SU-DHL-6 (cell line): Measurements from ENCODE around the gene MALRD1.

Source experiments
- H2AFZ ChIP-seq: fragments of 200-600 bp; sonication (generic); 2 replicates; pipeline ENCODE4 v1.6.1; 2014; ENCODE audit warnings: low read depth, mild to moderate bottlenecking, moderate library complexity, mixed read lengths, antibody characterized with exemption, low read length; ENCODE audit not compliant: severe bottlenecking
- H3F3A ChIP-seq: fragments of 200-600 bp; shearing (Covaris generic); 2 replicates; pipeline ENCODE4 v1.6.0; 2016; ENCODE audit warnings: antibody characterized with exemption, mild to moderate bottlenecking; ENCODE audit not compliant: insufficient read depth
- H3K27ac ChIP-seq: fragments of 200-600 bp; sonication (generic); 2 replicates; pipeline ENCODE4 v1.5.1; 2016; ENCODE audit warnings: low read depth, mild to moderate bottlenecking, low read length, moderate library complexity, mixed read lengths
- H3K27me3 ChIP-seq: fragments of 200-600 bp; sonication (generic), shearing (Covaris generic); 2 replicates; pipeline ENCODE4 v1.6.0; 2014; ENCODE audit warnings: mild to moderate bottlenecking, low read length
- H3K36me3 ChIP-seq: fragments of 200-600 bp; sonication (generic); 2 replicates; pipeline ENCODE4 v1.6.1; 2014; ENCODE audit warnings: mild to moderate bottlenecking, low read length, mixed read lengths
- H3K4me2 ChIP-seq: fragments of 300-600, 200-600 bp; shearing (Covaris generic), sonication (generic); 2 replicates; pipeline ENCODE4 v1.6.0; 2014; ENCODE audit warnings: low read length, low read depth, mild to moderate bottlenecking; ENCODE audit not compliant: poor library complexity, severe bottlenecking
- H3K4me3 ChIP-seq: fragments of 200-600 bp; sonication (generic); 2 replicates; pipeline ENCODE4 v1.5.1; 2014; ENCODE audit warnings: antibody characterized with exemption, low read length, mild to moderate bottlenecking, mixed read lengths; ENCODE audit not compliant: insufficient read depth, poor library complexity, severe bottlenecking
- H3K79me2 ChIP-seq: fragments of 200-600 bp; sonication (generic); 2 replicates; pipeline ENCODE4 v1.6.1; 2014; ENCODE audit warnings: mild to moderate bottlenecking, low read length, moderate library complexity; ENCODE audit not compliant: insufficient read depth
- H3K9ac ChIP-seq: fragments of 200-600 bp; sonication (generic); 2 replicates; pipeline ENCODE4 v1.7.0; 2014; ENCODE audit warnings: mild to moderate bottlenecking, low read length
- H3K9me2 ChIP-seq: fragments of 200-600 bp; sonication (generic); replicated peaks from 2 replicates; pipeline ENCODE4 v1.6.1; 2014; ENCODE audit warnings: low read length; ENCODE audit not compliant: insufficient read depth
- H3K9me3 ChIP-seq: fragments of 200-600 bp; sonication (generic); 2 replicates; pipeline ENCODE4 v1.6.1; 2014; ENCODE audit warnings: low read length, mixed read lengths; ENCODE audit not compliant: insufficient read depth
- H4K20me1 ChIP-seq: fragments of 200-600 bp; sonication (generic); 2 replicates; pipeline ENCODE4 v1.6.1; 2014; ENCODE audit warnings: low read depth, mild to moderate bottlenecking, antibody characterized with exemption, low read length, moderate library complexity, mixed read lengths
- EZH2phosphoT487 ChIP-seq: fragments of 200-600 bp; sonication (generic), shearing (Covaris generic); conservative IDR thresholded peaks from 2 replicates; pipeline ENCODE4 v1.6.1; 2018; ENCODE audit warnings: mild to moderate bottlenecking, antibody characterized with exemption, low read length, moderate library complexity, mixed read lengths
- TF ChIP-seq, protein P1 (sequence below): fragments of 200-600 bp; sonication (generic); IDR thresholded peaks from one replicate; pipeline ENCODE4 v1.5.1; 2017; ENCODE audit warnings: antibody characterized with exemption, mild to moderate bottlenecking, low read length, moderate library complexity; ENCODE audit not compliant: insufficient read depth, poor library complexity, severe bottlenecking

Gene MALRD1

GRCh38 chr10:19021162-19021561 lies 27.4 kb upstream of the MALRD1 start:
- Histone ChIP-seq H3K36me3 (no peaks in the 10 kb centered on the region), H3K9me2 (no peaks in the 10 kb centered on the region; the same call in 1 of the 2 replicates), H3K4me3 (no peak overlapping the region), H3K27ac (no peak overlapping the region), H3K9me3 (no peaks in the 10 kb centered on the region), H2AFZ (no peak overlapping the region), H3K4me2 (no peak overlapping the region), H3K79me2 (no peaks in the 10 kb centered on the region), H3K27me3 (no peaks in the 10 kb centered on the region), H4K20me1 (no peaks in the 10 kb centered on the region), H3K9ac (no peak overlapping the region), H3F3A (no peaks in the 10 kb centered on the region)
- TF ChIP-seq, protein P1, sequence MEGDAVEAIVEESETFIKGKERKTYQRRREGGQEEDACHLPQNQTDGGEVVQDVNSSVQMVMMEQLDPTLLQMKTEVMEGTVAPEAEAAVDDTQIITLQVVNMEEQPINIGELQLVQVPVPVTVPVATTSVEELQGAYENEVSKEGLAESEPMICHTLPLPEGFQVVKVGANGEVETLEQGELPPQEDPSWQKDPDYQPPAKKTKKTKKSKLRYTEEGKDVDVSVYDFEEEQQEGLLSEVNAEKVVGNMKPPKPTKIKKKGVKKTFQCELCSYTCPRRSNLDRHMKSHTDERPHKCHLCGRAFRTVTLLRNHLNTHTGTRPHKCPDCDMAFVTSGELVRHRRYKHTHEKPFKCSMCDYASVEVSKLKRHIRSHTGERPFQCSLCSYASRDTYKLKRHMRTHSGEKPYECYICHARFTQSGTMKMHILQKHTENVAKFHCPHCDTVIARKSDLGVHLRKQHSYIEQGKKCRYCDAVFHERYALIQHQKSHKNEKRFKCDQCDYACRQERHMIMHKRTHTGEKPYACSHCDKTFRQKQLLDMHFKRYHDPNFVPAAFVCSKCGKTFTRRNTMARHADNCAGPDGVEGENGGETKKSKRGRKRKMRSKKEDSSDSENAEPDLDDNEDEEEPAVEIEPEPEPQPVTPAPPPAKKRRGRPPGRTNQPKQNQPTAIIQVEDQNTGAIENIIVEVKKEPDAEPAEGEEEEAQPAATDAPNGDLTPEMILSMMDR = no peak
- TF ChIP-seq EZH2phosphoT487 = no peak

GRCh38 chr10:19024611-19025010 lies 24.0 kb upstream of the MALRD1 start:
- H4K20me1 ChIP-seq = no peaks in the 10 kb centered on the region
- H3K9me2 ChIP-seq = no peaks in the 10 kb centered on the region
- no peaks in the 10 kb centered on the region for H3K9me3 ChIP-seq
- no peak overlapping the region for H3K9ac ChIP-seq
- H3K79me2 ChIP-seq = no peaks in the 10 kb centered on the region
- no peak overlapping the region for H3K27ac ChIP-seq
- H3K27me3 ChIP-seq = no peaks in the 10 kb centered on the region
- H3F3A ChIP-seq = no peaks in the 10 kb centered on the region
- TF ChIP-seq, protein P1 = no peak
- no peak for TF ChIP-seq EZH2phosphoT487
- no peak overlapping the region for H3K4me3 ChIP-seq
- no peaks in the 10 kb centered on the region for H3K36me3 ChIP-seq
- no peak overlapping the region for H3K4me2 ChIP-seq
- no peak overlapping the region for H2AFZ ChIP-seq

DNA sequence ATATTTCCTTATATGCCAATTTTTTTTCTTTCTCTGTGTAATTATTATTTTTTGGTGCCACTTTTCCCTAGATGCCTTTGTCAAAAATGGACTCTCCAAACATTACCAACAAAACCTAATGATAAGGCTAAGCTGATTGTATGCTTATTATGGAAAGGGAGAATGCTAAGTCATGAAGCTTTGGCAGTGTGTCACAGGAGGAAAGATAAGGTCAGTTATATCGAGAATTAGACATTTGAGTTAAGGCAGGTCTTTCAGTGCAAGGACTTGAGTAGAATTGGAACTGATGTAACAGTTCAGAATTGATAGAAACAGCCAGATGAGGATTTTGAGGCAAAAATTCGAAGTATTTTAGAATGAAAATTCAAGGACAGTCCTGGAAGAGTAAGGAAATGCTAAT lies 16.8 kb upstream of the MALRD1 start:
- Histone ChIP-seq H3K9me3 (no peaks in the 10 kb centered on the region), H3F3A (no peaks in the 10 kb centered on the region), H3K27ac (no peak overlapping the region), H3K4me2 (no peak overlapping the region), H4K20me1 (no peaks in the 10 kb centered on the region), H3K36me3 (no peaks in the 10 kb centered on the region), H3K9ac (no peak overlapping the region), H3K79me2 (no peaks in the 10 kb centered on the region), H3K4me3 (no peak overlapping the region), H3K9me2 (no peaks in the 10 kb centered on the region), H2AFZ (no peak overlapping the region), H3K27me3 (no peaks in the 10 kb centered on the region)
- TF ChIP-seq EZH2phosphoT487 = no peak
- TF ChIP-seq, protein P1 = no peak

GRCh38 chr10:19033741-19034140 lies 14.9 kb upstream of the MALRD1 start:
- no peak overlapping the region for H3K4me3 ChIP-seq
- H3K79me2 ChIP-seq = no peaks in the 10 kb centered on the region
- H3K9me3 ChIP-seq = no peaks in the 10 kb centered on the region
- H3K27ac ChIP-seq = no peak overlapping the region
- TF ChIP-seq EZH2phosphoT487 = no peak
- TF ChIP-seq, protein P1 = no peak
- no peaks in the 10 kb centered on the region for H3K36me3 ChIP-seq
- no peak overlapping the region for H3K4me2 ChIP-seq
- no peak overlapping the region for H2AFZ ChIP-seq
- H3K27me3 ChIP-seq = no peaks in the 10 kb centered on the region
- H3K9me2 ChIP-seq = no peaks in the 10 kb centered on the region
- no peak overlapping the region for H3K9ac ChIP-seq
- H4K20me1 ChIP-seq = no peaks in the 10 kb centered on the region
- H3F3A ChIP-seq = no peaks in the 10 kb centered on the region
